Tibial nerve (tissue), 4 donors: ENCODE data around the gene ADAP1.

Source experiments
- EP300 ChIP-seq, 2 donors: sonication (generic); formaldehyde crosslinking; IDR thresholded peaks; one replicate each; pipeline ENCODE4 v1.6.1; 2017; ENCODE audit warnings: antibody characterized with exemption in 2 of 2, mild to moderate bottlenecking in 1 of 2
- TF ChIP-seq, protein P1 (sequence below), 5 experiments: fragments of 200-600 bp in 3 of 5; fragments of 450-650 bp in 2 of 5; sonication (generic) in 3 of 5; IDR thresholded peaks; one replicate each; pipeline ENCODE4 v1.5.1; 2016 to 2019; ENCODE audit warnings: antibody characterized with exemption in 5 of 5, mild to moderate bottlenecking in 3 of 5, moderate library complexity in 2 of 5

GRCh38 chr7:919924-920341 lies 34.5 kb downstream of the ADAP1 start:
- TF ChIP-seq, protein P1, sequence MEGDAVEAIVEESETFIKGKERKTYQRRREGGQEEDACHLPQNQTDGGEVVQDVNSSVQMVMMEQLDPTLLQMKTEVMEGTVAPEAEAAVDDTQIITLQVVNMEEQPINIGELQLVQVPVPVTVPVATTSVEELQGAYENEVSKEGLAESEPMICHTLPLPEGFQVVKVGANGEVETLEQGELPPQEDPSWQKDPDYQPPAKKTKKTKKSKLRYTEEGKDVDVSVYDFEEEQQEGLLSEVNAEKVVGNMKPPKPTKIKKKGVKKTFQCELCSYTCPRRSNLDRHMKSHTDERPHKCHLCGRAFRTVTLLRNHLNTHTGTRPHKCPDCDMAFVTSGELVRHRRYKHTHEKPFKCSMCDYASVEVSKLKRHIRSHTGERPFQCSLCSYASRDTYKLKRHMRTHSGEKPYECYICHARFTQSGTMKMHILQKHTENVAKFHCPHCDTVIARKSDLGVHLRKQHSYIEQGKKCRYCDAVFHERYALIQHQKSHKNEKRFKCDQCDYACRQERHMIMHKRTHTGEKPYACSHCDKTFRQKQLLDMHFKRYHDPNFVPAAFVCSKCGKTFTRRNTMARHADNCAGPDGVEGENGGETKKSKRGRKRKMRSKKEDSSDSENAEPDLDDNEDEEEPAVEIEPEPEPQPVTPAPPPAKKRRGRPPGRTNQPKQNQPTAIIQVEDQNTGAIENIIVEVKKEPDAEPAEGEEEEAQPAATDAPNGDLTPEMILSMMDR (IDR thresholded peaks at IDR 0.05) = no peak
- no peak for TF ChIP-seq EP300 (IDR thresholded peaks at IDR 0.05)
